Spleen (tissue), 11 donors: Measurements from ENCODE around the gene IRX6. TPM values are rescaled to one million over a fixed set of nuclear protein-coding genes. Genes with fewer than 3 reads are reported as not detected.

Source experiments
- DNase-seq: peaks from one replicate; pipeline ENCODE4 v3.0.0-alpha.2; 2020
- H3K27ac ChIP-seq, 8 donors: fragments of 200-600 bp; sonication (generic) in 7 of 8; 1 replicate in 4 of 8; 2 replicates in 4 of 8; pipeline versions ENCODE4 v1.5.0 to v1.8.0; 2016 to 2021; ENCODE audit warnings: inconsistent platforms in 4 of 8, mild to moderate bottlenecking in 4 of 8, moderate library complexity in 1 of 8
- H3K27me3 ChIP-seq, 7 donors: fragments of 200-600 bp; sonication (generic) in 6 of 7; replicated peaks in 1 of 7; 1 replicate in 4 of 7; 2 replicates in 3 of 7; pipeline versions ENCODE4 v1.5.0 to v1.8.0; 2016 to 2021; ENCODE audit warnings: inconsistent platforms in 3 of 7, mild to moderate bottlenecking in 1 of 7
- H3K36me3 ChIP-seq, 6 donors: fragments of 200-600 bp; sonication (generic) in 5 of 6; 1 replicate in 4 of 6; 2 replicates in 2 of 6; pipeline versions ENCODE4 v1.5.0 to v1.8.0; 2016 to 2021; ENCODE audit warnings: inconsistent platforms in 2 of 6
- H3K4me1 ChIP-seq, 6 donors: fragments of 200-600 bp; sonication (generic) in 5 of 6; 1 replicate in 3 of 6; 2 replicates in 3 of 6; pipeline versions ENCODE4 v1.5.0 to v1.8.0; 2016 to 2021; ENCODE audit warnings: inconsistent platforms in 3 of 6
- H3K4me3 ChIP-seq, 8 donors: fragments of 200-600 bp; sonication (generic) in 7 of 8; 1 replicate in 4 of 8; 2 replicates in 4 of 8; pipeline versions ENCODE4 v1.5.0 to v1.8.0; 2016 to 2021; ENCODE audit warnings: inconsistent platforms in 4 of 8, mild to moderate bottlenecking in 4 of 8, moderate library complexity in 2 of 8
- H3K9me3 ChIP-seq, 8 donors: fragments of 200-600 bp; sonication (generic) in 7 of 8; 1 replicate in 4 of 8; 2 replicates in 4 of 8; pipeline versions ENCODE4 v1.5.0 to v1.8.0; 2016 to 2021; ENCODE audit warnings: inconsistent platforms in 4 of 8
- POLR2A ChIP-seq, 3 donors: fragments of 450-650 bp; IDR thresholded peaks; one replicate each; pipeline ENCODE4 v1.5.1; 2017; ENCODE audit warnings: antibody characterized with exemption in 3 of 3, mild to moderate bottlenecking in 1 of 3
- POLR2AphosphoS5 ChIP-seq, 3 donors: sonication (generic); formaldehyde crosslinking; IDR thresholded peaks; one replicate each; pipeline ENCODE4 v1.5.1; 2017; ENCODE audit warnings: antibody characterized with exemption in 3 of 3
- WGBS, 5 donors: extraction: QIAGEN DNeasy Blood & Tissue Kit in 3 of 5; methylation state at CpG; one replicate each; pipeline versions ENCODE4 v1.1.5 to v1.1.7; 2013 to 2018; 5-methylcytosine and 5-hydroxymethylcytosine counted together
- intact Hi-C: fragments of 100-400 bp; cut with DNase I; formaldehyde crosslinking; loops from one replicate; pipeline ENCODE4 v1.15.0; 2023; ENCODE audit warnings: low total_unique reads
- polyA plus RNA-seq, 3 donors: library from polyadenylated mRNA; stranded (reverse); fragments of 200-250 nt; gene quantifications; one replicate each; pipeline ENCODE4 v1.2.1, GENCODE V29; 2013
- total RNA-seq, 7 donors: library from RNA; depleted of rRNA in 3 of 7; stranded (reverse); fragments of >200 nt in 3 of 7; fragmentation: NEBNext Ultra II Directional in 4 of 7; extraction: Animal tissue kit (Norgen Biotek cat#: 25700) in 4 of 7; gene quantifications; one replicate each; pipeline versions ENCODE4 v1.1.0 to v1.2.1, GENCODE V29; 2016 to 2021
- TF ChIP-seq, protein P1 (sequence below), 11 experiments: fragments of 200-600 bp in 7 of 11; fragments of 450-650 bp in 4 of 11; sonication (generic) in 4 of 11; IDR thresholded peaks in 8 of 11; conservative IDR thresholded peaks in 3 of 11; 1 replicate in 7 of 11; 2 replicates in 4 of 11; pipeline versions ENCODE4 v1.4.0 to v1.8.0; 2016 to 2021; ENCODE audit warnings: antibody characterized with exemption in 11 of 11, inconsistent platforms in 4 of 11, mild to moderate bottlenecking in 1 of 11
- donor health status: healthy with polysubstance abuse.
- donor health status: DM: no; HTN: no; CAD: no; lungs with moderate emphysema.
- donor health status: DM: no; HTN: no; CAD: no.
- donor health status: Bipolar disorder and iron deficiency.
- donor health status: healthy.
- donor health status: DM: no; HTN: no; CAD: no.
- donor health status: DM: yes; HTN: yes; CAD: no.

Gene IRX6
- total and polyA plus RNA-seq, 10 donors: 0.08 to 1.9 (median 0.40) TPM; not detected in 1

- H3K4me3 ChIP-seq: no peak overlapping the region
- DNase-seq: no peak
- 87 to 94% (median 89%) methylated on average over 5 of the region's 5 CpGs for WGBS, 5 donors
- no peaks in the 10 kb centered on the region for H3K36me3 ChIP-seq
- peaks cover 0 to 28% (median 3%) of the 10 kb centered on the region in 7 donors for H3K27me3 ChIP-seq
- H3K9me3 ChIP-seq: no peaks in the 10 kb centered on the region
- no peak for TF ChIP-seq POLR2A (IDR thresholded peaks at IDR 0.05)
- TF ChIP-seq, protein P1, sequence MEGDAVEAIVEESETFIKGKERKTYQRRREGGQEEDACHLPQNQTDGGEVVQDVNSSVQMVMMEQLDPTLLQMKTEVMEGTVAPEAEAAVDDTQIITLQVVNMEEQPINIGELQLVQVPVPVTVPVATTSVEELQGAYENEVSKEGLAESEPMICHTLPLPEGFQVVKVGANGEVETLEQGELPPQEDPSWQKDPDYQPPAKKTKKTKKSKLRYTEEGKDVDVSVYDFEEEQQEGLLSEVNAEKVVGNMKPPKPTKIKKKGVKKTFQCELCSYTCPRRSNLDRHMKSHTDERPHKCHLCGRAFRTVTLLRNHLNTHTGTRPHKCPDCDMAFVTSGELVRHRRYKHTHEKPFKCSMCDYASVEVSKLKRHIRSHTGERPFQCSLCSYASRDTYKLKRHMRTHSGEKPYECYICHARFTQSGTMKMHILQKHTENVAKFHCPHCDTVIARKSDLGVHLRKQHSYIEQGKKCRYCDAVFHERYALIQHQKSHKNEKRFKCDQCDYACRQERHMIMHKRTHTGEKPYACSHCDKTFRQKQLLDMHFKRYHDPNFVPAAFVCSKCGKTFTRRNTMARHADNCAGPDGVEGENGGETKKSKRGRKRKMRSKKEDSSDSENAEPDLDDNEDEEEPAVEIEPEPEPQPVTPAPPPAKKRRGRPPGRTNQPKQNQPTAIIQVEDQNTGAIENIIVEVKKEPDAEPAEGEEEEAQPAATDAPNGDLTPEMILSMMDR (IDR thresholded peaks at IDR 0.05 in 8 of 11, conservative IDR thresholded peaks at IDR 0.05 in 3 of 11): no peak
- TF ChIP-seq POLR2AphosphoS5 (IDR thresholded peaks at IDR 0.05): no peak
- intact Hi-C loops: no loop called here
- no peak overlapping the region for H3K27ac ChIP-seq
- H3K4me1 ChIP-seq: peaks cover 0 to 4% (median 0%) of the 10 kb centered on the region in 6 donors
Observed at GRCh38 chr16:55364811-55365210, 40.8 kb downstream of the IRX6 start.

GRCh38 chr16:55367301-55367811, 43.4 kb downstream of the IRX6 start:
- peaks cover 0 to 53% (median 13%) of the 10 kb centered on the region in 7 donors for H3K27me3 ChIP-seq
- H3K27ac ChIP-seq: no peak overlapping the region
- no peak for TF ChIP-seq POLR2A (IDR thresholded peaks at IDR 0.05)
- TF ChIP-seq, protein P1 (IDR thresholded peaks at IDR 0.05 in 8 of 11, conservative IDR thresholded peaks at IDR 0.05 in 3 of 11): no peak
- TF ChIP-seq POLR2AphosphoS5 (IDR thresholded peaks at IDR 0.05): no peak
- DNase-seq: no peak
- no peak overlapping the region for H3K4me3 ChIP-seq
- 51 to 70% (median 62%) methylated on average over 4 of the region's 4 CpGs for WGBS, 5 donors
- peaks cover 0 to 13% (median 2%) of the 10 kb centered on the region in 6 donors for H3K4me1 ChIP-seq
- intact Hi-C loops: no loop called here
- H3K9me3 ChIP-seq: no peaks in the 10 kb centered on the region
- H3K36me3 ChIP-seq: no peaks in the 10 kb centered on the region

- Histone ChIP-seq H3K36me3 (no peaks in the 10 kb centered on the region), H3K9me3 (no peaks in the 10 kb centered on the region), H3K27ac (no peak overlapping the region), H3K4me3 (no peak overlapping the region), H3K27me3 (peaks cover 0 to 59% (median 13%) of the 10 kb centered on the region in 7 donors), H3K4me1 (peaks cover 0 to 13% (median 2%) of the 10 kb centered on the region in 6 donors)
- DNase-seq: no peak
- WGBS, 5 donors: 34 to 42% (median 35%) methylated on average over 4 of the region's 4 CpGs
- TF ChIP-seq POLR2A (IDR thresholded peaks at IDR 0.05) (no peak), POLR2AphosphoS5 (IDR thresholded peaks at IDR 0.05) (no peak)
- TF ChIP-seq, protein P1 (IDR thresholded peaks at IDR 0.05 in 8 of 11, conservative IDR thresholded peaks at IDR 0.05 in 3 of 11): no peak
- intact Hi-C loops: no loop called here
Observed at GRCh38 chr16:55367866-55368603, 44.0 kb downstream of the IRX6 start.

DNA sequence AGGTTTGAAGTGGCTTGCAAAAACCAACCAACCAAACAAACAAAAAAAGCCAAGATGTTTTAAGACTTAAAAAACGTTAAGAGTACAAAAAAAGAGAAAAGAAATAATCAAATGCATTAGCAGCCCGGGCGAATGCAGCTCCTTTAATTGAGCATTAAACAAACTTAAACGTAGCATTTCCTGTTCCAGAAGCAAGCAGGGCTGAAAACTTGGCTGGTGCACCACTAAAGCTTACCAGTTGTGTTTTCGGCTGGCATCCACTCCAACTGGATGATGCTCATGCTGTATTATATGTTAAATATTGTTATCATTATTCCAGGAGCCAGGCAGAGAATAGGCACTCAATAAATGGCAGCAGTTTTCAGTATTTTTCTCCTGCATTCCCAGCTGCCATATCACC, 45.1 kb downstream of the IRX6 start:
- H3K27me3 ChIP-seq: peaks cover 0 to 59% (median 13%) of the 10 kb centered on the region in 7 donors
- no peak overlapping the region for H3K4me3 ChIP-seq
- WGBS, 5 donors: 40 to 52% (median 43%) methylated on average over 5 of the region's 5 CpGs
- intact Hi-C loops: no loop called here
- no peak overlapping the region for H3K27ac ChIP-seq
- peaks cover 0 to 13% (median 2%) of the 10 kb centered on the region in 6 donors for H3K4me1 ChIP-seq
- DNase-seq: no peak
- no peaks in the 10 kb centered on the region for H3K9me3 ChIP-seq
- H3K36me3 ChIP-seq: no peaks in the 10 kb centered on the region
- TF ChIP-seq, protein P1 (IDR thresholded peaks at IDR 0.05 in 8 of 11, conservative IDR thresholded peaks at IDR 0.05 in 3 of 11): no peak
- TF ChIP-seq POLR2AphosphoS5 (IDR thresholded peaks at IDR 0.05) (no peak), POLR2A (IDR thresholded peaks at IDR 0.05) (no peak)
